ENCODE data around the gene CCDC57.

DNA sequence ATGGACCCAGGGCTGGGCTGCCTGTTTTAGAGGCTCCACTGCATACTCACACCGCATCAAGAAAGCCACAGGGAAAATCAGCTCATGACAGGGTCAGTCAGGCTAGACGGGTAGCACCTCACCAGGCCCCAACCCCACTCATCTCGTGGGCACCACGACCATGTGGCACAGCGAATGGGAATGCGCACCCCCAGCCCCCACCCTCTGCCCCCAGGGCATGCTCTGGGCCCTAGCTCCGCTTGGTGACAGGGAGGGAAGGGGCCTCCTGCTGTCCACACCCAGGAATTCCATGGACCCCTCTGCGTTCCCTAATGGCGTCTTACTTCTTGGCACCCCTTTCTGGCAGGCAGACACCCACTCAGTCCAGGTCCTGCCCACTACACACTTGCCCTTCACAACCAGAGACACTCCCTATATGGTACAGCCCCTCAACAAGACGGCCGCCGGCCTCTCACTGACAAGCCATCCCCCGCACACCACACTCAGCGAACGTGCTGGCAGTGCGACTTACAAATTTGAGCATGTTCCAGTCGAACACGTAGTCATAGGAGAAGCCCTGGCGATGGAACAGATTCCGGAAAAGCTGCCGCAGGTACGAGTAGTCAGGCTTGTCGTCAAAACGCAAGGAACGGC, 38.3 kb upstream of the CCDC57 start:
- no peak for TF ChIP-seq RCOR1 (IDR thresholded peaks at IDR 0.05; ENCODE audit: insufficient replicate concordance, low read length)
- TF ChIP-seq, protein P1, sequence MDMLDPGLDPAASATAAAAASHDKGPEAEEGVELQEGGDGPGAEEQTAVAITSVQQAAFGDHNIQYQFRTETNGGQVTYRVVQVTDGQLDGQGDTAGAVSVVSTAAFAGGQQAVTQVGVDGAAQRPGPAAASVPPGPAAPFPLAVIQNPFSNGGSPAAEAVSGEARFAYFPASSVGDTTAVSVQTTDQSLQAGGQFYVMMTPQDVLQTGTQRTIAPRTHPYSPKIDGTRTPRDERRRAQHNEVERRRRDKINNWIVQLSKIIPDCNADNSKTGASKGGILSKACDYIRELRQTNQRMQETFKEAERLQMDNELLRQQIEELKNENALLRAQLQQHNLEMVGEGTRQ (IDR thresholded peaks at IDR 0.05; ENCODE audit: low read depth, low read length), result no peak
- TF ChIP-seq, protein P2, sequence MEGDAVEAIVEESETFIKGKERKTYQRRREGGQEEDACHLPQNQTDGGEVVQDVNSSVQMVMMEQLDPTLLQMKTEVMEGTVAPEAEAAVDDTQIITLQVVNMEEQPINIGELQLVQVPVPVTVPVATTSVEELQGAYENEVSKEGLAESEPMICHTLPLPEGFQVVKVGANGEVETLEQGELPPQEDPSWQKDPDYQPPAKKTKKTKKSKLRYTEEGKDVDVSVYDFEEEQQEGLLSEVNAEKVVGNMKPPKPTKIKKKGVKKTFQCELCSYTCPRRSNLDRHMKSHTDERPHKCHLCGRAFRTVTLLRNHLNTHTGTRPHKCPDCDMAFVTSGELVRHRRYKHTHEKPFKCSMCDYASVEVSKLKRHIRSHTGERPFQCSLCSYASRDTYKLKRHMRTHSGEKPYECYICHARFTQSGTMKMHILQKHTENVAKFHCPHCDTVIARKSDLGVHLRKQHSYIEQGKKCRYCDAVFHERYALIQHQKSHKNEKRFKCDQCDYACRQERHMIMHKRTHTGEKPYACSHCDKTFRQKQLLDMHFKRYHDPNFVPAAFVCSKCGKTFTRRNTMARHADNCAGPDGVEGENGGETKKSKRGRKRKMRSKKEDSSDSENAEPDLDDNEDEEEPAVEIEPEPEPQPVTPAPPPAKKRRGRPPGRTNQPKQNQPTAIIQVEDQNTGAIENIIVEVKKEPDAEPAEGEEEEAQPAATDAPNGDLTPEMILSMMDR (conservative IDR thresholded peaks at IDR 0.05; ENCODE audit: low read depth, low read length), result no peak
- no peak for TF ChIP-seq POLR2A (IDR thresholded peaks at IDR 0.05; ENCODE audit: low read depth, low read length)
- no peak for TF ChIP-seq SMC3 (IDR thresholded peaks at IDR 0.05; ENCODE audit: low read depth, low read length)
- TF ChIP-seq, protein P3, sequence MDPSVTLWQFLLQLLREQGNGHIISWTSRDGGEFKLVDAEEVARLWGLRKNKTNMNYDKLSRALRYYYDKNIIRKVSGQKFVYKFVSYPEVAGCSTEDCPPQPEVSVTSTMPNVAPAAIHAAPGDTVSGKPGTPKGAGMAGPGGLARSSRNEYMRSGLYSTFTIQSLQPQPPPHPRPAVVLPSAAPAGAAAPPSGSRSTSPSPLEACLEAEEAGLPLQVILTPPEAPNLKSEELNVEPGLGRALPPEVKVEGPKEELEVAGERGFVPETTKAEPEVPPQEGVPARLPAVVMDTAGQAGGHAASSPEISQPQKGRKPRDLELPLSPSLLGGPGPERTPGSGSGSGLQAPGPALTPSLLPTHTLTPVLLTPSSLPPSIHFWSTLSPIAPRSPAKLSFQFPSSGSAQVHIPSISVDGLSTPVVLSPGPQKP (IDR thresholded peaks at IDR 0.05; ENCODE audit: borderline replicate concordance, low read depth, low read length), result no peak
- no peak for TF ChIP-seq BHLHE40 (IDR thresholded peaks at IDR 0.05; ENCODE audit: low read depth, low read length)

Data from IMR-90 (cell line).